ENCODE data around the gene LCE2A. TPM values are rescaled to one million over a fixed set of nuclear protein-coding genes. Genes with fewer than 3 reads are reported as not detected.

LCE2A gene
- total RNA-seq, 4 donors from 2014 or later: not detected

DNA sequence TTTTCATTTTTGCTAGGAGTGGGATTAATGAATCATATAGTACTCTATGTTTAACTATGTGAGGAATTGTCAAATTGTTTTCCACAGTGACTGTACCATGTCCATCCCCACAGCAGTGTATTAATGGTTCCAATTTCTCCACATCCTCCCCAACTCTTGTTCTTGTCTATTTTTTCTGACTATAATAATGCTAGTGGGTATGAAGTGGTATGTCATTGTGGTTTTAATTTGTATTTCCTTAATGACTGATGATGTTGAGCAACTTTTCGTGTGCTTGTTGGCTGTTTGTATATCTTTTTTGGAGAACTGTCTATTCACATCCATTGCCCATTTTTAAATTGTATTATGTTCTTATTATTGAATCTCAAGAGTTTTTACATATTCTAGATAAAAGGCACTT, 49.7 kb downstream of the LCE2A start:
- Histone ChIP-seq H3K9me3 (no peaks in the 10 kb centered on the region), H3K27ac (no peak overlapping the region), H3K4me1 (no peaks in the 10 kb centered on the region), H3K27me3 (no peaks in the 10 kb centered on the region), H3K4me3 (no peak overlapping the region), H3K36me3 (no peaks in the 10 kb centered on the region)
- 33 to 56% methylated on average over 1 of the region's 1 CpG for WGBS, 2 donors (ENCODE audit: low coverage in 1 of 2)
- ATAC-seq: no peak
- no peak for TF ChIP-seq EP300 (IDR thresholded peaks at IDR 0.05)
- TF ChIP-seq, protein P1, sequence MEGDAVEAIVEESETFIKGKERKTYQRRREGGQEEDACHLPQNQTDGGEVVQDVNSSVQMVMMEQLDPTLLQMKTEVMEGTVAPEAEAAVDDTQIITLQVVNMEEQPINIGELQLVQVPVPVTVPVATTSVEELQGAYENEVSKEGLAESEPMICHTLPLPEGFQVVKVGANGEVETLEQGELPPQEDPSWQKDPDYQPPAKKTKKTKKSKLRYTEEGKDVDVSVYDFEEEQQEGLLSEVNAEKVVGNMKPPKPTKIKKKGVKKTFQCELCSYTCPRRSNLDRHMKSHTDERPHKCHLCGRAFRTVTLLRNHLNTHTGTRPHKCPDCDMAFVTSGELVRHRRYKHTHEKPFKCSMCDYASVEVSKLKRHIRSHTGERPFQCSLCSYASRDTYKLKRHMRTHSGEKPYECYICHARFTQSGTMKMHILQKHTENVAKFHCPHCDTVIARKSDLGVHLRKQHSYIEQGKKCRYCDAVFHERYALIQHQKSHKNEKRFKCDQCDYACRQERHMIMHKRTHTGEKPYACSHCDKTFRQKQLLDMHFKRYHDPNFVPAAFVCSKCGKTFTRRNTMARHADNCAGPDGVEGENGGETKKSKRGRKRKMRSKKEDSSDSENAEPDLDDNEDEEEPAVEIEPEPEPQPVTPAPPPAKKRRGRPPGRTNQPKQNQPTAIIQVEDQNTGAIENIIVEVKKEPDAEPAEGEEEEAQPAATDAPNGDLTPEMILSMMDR (IDR thresholded peaks at IDR 0.05): no peak
- no peak for TF ChIP-seq POLR2AphosphoS5 (IDR thresholded peaks at IDR 0.05)
- TF ChIP-seq POLR2A (IDR thresholded peaks at IDR 0.05): no peak

Other genes with a start within 250 kb of the LCE2A start
- gene LCE5A, start 187.5 kb upstream of the LCE2A start, total RNA-seq: not detected
- 1 to 10 TPM in 2 of 4 donors, not detected in 2; 1.4 to 3.3 TPM for gene CRCT1, start 183.9 kb upstream of the LCE2A start, total RNA-seq
- not detected for gene LCE3E, start 131.6 kb upstream of the LCE2A start, total RNA-seq
- 1 to 10 TPM in 1 of 4 donors, not detected in 3; 1.4 TPM for gene LCE3D, start 117.8 kb upstream of the LCE2A start, total RNA-seq
- gene LCE3C, start 98.1 kb upstream of the LCE2A start, total RNA-seq: not detected
- not detected for gene LCE3B, start 84.5 kb upstream of the LCE2A start, total RNA-seq
- gene LCE3A, start 75.2 kb upstream of the LCE2A start, total RNA-seq: not detected
- not detected for gene LCE2D, start 35.0 kb upstream of the LCE2A start, total RNA-seq
- not detected for gene LCE2C, start 23.1 kb upstream of the LCE2A start, total RNA-seq
- gene LCE2B, start 12.2 kb upstream of the LCE2A start, total RNA-seq: not detected
- gene LCE4A, start 9.8 kb downstream of the LCE2A start, total RNA-seq: not detected
- under 1 TPM in 1 of 4 donors, not detected in 3; 0.12 TPM for gene KPRP, start 59.7 kb downstream of the LCE2A start, total RNA-seq
- gene LCE1F, start 76.8 kb downstream of the LCE2A start, total RNA-seq: not detected
- under 1 TPM in 1 of 4 donors, not detected in 3; 0.39 TPM for gene LCE1E, start 87.9 kb downstream of the LCE2A start, total RNA-seq
- not detected for gene LCE1D, start 98.4 kb downstream of the LCE2A start, total RNA-seq
- not detected for gene LCE1C, start 108.3 kb downstream of the LCE2A start, total RNA-seq
- not detected for gene LCE1B, start 113.6 kb downstream of the LCE2A start, total RNA-seq
- not detected for gene LCE1A, start 129.1 kb downstream of the LCE2A start, total RNA-seq
- gene LCE6A, start 144.5 kb downstream of the LCE2A start, total RNA-seq: not detected
- gene LCE7A, start 161.7 kb downstream of the LCE2A start, total RNA-seq: not detected
- gene SMCP, start 180.0 kb downstream of the LCE2A start, total RNA-seq: not detected
- gene IVL, start 210.2 kb downstream of the LCE2A start, total RNA-seq: 10 to 100 TPM in 1 of 4 donors, 1 to 10 TPM in 1, under 1 TPM in 1, not detected in 1; 0.31 to 13.7 (median 1.1) TPM
- not detected for gene SPRR5, start 248.9 kb downstream of the LCE2A start, total RNA-seq

Measured in gastroesophageal sphincter (tissue), 4 donors.